ENCODE measurements around the gene HAUS3.

- TF ChIP-seq ZC3H10 (CRISPR knock-in tag; IDR thresholded peaks at IDR 0.05) (no peak), ZNF565 (CRISPR knock-in tag; conservative IDR thresholded peaks at IDR 0.05; ENCODE audit: low read depth) (no peak), CREB5 (CRISPR knock-in tag; IDR thresholded peaks at IDR 0.05; ENCODE audit: low read depth) (no peak), TCF4 (CRISPR knock-in tag; IDR thresholded peaks at IDR 0.05; ENCODE audit: borderline replicate concordance) (no peak), PPARA (CRISPR knock-in tag; IDR thresholded peaks at IDR 0.05; ENCODE audit: borderline replicate concordance) (no peak)
Observed at GRCh38 chr4:2236944-2237666, 4.8 kb downstream of the HAUS3 start.

Data from SK-N-SH treated with all-trans-retinoic acid at 6 μM for 48 hours (cell line).